ENCODE data around the gene SOX10.

SOX10 gene

GRCh38 chr22:38016182-38017151 lies 32.1 kb upstream of the SOX10 start:
- no peak for DNase-seq (ENCODE audit: low read depth)

DNA sequence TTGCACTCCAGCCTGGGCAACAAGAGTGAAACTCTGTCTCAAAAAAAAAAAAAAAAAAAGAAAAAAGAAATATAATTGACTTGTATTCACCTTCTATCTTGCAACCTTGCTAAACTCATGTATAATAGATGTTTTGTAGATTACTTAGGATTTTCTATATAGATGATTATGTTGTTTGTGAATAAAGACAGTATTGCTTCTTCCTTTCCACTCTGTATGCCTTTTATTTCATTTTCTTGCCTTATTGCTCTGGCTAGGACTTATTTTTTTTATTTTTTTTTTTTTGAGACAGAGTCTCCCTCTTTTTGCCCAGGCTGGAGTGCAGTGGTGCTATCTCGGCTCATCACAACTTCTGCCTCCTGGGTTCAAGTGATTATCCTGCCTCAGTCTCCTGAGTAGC lies 29.7 kb upstream of the SOX10 start:
- no peak for DNase-seq (ENCODE audit: low read depth)

GRCh38 chr22:38012604-38013072 lies 28.3 kb upstream of the SOX10 start:
- DNase-seq (ENCODE audit: low read depth), result no peak

DNA sequence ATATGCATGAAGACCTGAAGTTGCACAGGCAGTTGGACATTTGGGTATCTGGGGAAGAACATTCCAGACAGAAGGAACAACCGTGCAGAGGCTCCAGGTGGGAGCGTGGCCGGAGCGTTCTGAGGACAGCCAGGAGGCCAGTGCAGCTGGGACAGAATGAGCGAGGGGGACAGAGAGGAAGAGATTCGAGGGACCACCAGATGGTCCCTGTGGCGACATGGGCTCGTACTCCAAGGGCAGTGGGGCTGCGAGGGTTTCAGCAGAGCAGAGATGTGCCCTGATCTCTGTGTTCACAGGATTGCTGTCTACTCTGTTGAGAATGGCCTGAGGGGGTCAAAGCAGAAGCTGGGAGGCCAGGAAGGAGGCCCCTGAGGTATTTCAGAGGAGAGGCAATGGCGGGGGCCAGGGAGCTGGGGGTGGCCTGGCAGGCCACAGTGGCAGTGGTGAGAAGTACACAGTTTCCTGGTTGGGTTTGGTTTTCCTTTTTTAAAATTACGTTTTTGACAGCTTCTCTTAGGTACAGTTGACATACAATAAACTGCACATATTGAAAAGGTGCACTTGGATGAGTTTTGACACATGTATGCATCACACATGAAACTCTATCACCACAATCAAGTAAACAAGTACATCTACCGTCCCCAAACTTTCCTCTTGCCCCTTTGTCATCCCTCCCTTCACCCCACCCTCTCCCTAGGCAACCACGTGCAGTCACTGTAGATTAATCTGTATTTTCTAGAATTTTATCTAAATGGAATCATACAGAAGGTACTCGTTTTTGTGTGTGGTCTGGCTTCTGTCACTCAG lies 24.8 kb upstream of the SOX10 start:
- no peak for DNase-seq (ENCODE audit: low read depth)

DNA sequence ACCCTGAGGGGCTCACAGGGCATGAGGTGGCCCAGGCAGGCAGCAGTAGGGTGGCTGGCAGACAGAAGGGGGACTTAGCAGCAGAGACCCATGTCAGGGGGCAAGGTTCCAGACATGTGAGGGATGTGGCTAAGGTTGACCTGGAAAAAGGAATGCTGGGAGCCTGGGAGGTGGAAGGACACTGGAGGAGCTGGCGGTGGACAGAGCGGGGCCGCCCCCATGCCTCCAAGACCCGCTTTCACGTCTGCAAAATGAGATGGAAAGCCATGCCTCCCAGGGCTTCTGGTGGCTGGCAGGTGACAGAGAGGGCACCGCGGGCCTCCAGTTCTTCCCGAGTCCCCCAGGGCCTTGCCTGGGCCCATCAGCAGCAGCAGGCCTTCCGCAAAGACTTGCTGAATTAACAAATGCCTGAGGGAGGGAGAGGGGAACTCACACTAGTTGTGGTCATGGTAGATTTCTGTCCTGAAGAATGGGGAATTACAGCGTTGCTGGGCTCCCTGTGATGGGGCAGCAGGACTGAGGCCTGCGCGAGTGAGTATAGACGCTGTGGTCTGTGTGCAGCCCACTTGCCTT lies 23.1 kb upstream of the SOX10 start:
- DNase-seq (ENCODE audit: low read depth), result no peak

DNA sequence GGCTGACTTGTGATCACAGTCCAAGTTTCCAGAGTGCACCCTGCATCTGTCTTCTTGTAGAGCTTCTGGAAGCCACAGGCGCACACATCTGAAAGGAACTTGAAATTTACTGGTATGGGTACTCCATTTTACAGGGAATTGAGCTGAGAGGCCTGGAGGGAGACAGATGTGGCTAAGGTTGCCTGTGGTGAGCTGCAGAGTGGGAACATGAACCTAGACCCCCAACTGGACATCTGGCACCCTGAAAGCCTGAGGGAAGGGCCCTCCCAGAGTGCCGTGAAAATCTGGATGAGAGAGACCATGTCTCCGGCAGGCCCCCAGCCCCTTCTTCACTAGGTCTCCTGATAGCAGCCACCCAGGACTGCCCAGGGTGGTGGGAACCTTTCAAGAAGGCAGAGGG lies 22.6 kb upstream of the SOX10 start:
- DNase-seq (ENCODE audit: low read depth), result no peak

DNA sequence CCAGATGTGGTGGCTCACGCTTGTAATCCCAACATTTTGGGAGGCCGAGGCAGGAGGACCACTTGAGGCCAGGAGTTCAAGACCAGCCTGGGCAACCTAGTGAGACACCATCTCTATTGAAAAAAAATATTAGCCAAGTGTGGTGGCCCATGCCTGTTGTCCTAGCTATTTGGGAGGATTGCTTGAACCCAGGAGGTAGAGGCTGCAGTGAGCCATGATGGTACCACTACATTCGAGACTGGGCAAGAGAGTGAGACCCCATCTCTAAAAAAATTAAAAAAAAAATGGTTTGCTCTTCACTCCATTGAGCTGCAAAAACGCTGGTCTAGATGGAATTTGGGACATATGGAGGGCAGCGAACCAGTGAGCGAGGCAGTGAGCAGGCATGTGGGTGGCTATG lies 21.6 kb upstream of the SOX10 start:
- no peak for DNase-seq (ENCODE audit: low read depth)

GRCh38 chr22:37999640-38000272 lies 15.4 kb upstream of the SOX10 start:
- no peak for DNase-seq (ENCODE audit: low read depth)

- DNase-seq (ENCODE audit: low read depth), result no peak
Measured at GRCh38 chr22:37999236-37999635, 14.9 kb upstream of the SOX10 start.

DNA sequence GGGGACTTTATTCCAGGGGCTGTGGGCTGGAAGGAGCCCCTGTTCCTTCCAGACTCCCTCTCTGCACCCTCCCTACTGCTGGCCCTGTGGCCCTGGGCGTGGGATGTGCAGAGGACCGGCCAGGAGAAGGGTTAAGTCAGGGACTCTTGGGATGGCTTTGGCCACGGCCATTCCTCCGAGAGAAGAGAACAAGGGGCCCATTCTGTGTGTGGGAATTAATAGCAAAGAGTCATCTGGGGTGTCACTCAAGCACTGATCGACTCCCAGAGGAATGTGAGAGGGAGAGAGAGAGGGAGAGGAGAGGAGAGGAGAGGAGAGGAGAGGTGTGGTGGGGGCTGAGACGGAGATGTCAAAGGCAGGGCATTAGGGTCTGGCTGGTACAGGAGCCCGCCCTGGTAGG lies 14.2 kb upstream of the SOX10 start:
- no peak for DNase-seq (ENCODE audit: low read depth)

DNA sequence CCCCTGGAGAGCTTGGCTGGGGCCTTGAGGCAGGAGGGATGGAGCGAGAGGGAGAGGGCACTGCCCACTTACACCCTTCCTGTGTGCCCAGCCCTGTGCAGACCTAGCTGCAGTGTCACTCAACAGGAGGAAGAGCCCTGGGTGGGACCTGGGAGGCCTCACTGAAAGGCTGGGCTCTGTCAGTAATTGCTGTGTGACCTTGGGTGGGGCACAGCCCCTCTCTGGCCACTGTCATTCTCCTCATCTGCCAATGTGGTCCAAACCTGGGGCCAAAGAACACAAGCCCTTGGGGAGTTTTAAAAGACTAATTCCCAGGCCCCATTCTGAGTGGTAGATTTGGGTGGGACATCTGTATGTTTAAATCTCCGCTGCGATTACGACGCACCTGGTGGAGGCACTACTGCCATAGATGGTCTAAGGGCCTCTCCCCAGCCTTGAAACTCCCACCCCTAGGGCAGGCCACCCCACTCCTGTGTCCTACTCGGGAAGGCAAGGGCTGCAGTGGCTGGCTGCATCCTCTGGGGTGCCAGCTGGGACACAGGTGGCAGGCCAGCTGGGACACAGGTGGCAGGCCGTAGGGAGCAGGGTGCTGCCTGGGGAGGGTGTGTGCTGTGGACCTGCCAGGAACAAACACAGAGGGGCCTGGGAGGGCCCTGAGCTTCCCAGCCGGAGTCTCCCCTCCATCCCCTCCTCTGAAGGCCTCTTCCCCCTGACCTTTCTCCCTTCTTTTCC lies 12.3 kb upstream of the SOX10 start:
- DNase-seq (ENCODE audit: low read depth), result no peak

GRCh38 chr22:37996079-37996478 lies 11.7 kb upstream of the SOX10 start:
- DNase-seq (ENCODE audit: low read depth), result no peak

DNA sequence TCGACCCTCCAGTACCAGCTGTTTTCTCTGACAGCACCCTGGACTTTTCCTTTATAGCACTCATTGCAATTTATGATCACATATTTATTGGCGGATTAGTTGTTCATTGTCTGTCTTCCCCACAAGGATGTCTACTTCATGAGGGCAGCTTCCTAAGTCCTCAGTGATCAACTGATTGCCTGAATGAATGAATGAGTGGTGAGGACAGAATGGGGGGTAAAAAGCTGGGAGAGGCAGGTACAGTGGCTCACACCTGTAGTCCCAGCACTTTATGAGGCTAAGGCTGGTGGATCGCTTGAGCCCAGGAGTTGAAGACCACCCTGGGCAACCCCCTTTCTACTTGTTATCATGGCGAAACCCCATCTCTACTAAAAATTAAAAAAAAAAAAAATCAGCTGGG lies 11.1 kb upstream of the SOX10 start:
- no peak for DNase-seq (ENCODE audit: low read depth)

- DNase-seq (ENCODE audit: low read depth), result no peak
Measured at GRCh38 chr22:37994982-37995381, 10.6 kb upstream of the SOX10 start.

- no peak for DNase-seq (ENCODE audit: low read depth)
Measured at GRCh38 chr22:37994049-37994448, 9.7 kb upstream of the SOX10 start.

- DNase-seq (ENCODE audit: low read depth), result no peak
Measured at GRCh38 chr22:37991731-37992442, 7.5 kb upstream of the SOX10 start.

GRCh38 chr22:37990862-37991261 lies 6.5 kb upstream of the SOX10 start:
- DNase-seq (ENCODE audit: low read depth), result no peak

GRCh38 chr22:37990301-37990700 lies 5.9 kb upstream of the SOX10 start:
- DNase-seq (ENCODE audit: low read depth), result no peak

DNA sequence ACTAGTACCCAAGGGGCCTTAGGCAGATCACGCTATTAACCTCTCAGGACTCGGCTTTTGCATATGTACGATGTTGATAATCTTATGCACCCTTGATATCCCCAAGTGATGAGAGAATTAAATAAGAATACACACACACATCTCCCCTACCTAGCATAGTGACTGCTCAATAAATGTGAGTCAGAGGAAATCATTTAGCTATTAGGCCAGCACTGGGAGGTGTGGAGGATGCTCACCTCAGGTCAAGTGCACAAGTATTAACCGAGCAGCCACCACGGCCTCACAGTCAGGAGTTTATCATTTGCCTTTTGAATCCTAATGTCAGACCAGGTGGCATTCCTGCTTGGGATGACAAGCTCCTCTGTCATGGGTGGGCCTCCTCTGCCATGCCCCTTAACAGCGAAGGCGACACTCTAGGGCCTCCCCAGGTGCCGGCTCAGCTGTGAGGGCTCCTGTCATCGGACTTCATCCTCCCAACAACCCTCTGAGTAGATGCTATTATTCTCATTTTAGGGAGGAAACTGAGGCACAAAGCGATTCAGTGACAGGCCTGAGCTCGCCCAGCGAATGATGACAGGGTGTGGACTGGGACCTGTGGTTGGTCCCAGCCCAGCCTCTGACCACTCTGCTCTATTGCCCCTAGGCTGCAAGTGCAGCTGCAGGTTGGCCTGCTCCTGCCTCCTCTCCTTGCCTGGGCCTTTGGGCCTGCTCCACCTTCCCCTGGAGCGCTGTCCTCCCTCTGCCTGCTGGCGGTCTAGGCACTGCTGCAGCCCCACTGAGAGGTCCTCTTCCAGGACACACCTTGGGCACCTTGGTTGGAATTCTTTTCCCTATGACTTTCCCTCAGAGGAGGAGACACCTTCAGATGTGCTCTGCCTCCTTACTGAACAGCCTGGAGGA lies 5.0 kb upstream of the SOX10 start:
- no peak for DNase-seq (ENCODE audit: low read depth)

DNA sequence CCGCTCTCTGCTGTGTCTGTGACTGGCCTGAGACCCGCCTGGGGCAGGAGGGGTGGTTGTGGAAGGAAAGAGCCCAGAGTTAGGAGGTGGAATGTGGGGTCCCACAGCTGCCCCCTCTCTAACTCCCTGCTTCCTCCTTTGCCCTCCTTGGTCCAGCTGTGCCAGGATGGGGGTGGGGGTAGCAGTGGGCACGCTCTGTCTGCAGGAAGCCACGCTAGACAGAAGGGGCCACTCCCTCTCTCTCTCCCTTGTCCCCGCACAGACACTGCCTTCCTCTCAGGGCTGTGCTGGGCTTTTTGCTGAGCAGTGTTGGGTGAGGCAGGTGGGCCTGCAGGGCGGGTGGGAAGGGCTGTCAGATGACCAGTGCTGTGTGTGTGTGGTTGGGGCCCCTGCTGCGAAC lies 2.0 kb upstream of the SOX10 start:
- no peak for DNase-seq (ENCODE audit: low read depth)
